Measurements from ENCODE around the gene RIMBP2.

RIMBP2 gene

DNA sequence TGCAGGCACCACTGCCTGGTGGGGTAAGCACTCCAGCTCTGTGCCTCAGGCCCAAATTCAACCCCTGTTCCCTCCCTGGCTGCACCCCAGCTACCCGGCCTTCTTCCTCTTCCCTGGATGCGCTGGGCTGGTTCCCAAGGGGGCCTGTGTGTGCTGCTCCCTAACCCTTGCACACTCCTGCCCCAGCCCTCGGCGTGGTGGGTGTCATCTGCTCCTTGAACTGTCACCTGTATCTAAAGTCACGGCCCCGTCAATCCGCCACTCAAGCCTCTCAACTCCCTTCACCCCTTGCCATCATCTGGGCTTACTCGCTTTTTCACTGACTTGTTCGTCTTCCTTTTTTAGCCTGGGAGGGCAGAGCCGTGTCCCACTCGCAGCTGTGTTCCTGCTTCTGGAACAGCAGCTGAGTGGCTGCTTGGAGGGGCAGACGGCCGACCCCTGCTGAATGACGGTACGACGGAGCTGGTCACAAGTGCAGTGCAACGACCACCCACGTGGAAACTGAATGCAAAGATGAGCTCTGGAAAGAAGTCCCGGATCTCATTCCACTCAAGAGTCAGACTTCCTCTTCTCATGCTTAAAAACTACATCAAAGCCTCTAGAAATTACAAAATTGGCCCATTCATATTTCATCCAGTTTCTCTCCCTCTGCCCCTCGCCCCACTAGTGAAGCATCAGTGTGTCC lies 239.5 kb downstream of the RIMBP2 start:
- TF ChIP-seq, protein P1, sequence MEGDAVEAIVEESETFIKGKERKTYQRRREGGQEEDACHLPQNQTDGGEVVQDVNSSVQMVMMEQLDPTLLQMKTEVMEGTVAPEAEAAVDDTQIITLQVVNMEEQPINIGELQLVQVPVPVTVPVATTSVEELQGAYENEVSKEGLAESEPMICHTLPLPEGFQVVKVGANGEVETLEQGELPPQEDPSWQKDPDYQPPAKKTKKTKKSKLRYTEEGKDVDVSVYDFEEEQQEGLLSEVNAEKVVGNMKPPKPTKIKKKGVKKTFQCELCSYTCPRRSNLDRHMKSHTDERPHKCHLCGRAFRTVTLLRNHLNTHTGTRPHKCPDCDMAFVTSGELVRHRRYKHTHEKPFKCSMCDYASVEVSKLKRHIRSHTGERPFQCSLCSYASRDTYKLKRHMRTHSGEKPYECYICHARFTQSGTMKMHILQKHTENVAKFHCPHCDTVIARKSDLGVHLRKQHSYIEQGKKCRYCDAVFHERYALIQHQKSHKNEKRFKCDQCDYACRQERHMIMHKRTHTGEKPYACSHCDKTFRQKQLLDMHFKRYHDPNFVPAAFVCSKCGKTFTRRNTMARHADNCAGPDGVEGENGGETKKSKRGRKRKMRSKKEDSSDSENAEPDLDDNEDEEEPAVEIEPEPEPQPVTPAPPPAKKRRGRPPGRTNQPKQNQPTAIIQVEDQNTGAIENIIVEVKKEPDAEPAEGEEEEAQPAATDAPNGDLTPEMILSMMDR (IDR thresholded peaks at IDR 0.05; ENCODE audit: low read depth, low read length) = no peak
- TF ChIP-seq POLR2A (IDR thresholded peaks at IDR 0.05; ENCODE audit: extremely low read depth, insufficient read length) (no peak), MYC (IDR thresholded peaks at IDR 0.05; ENCODE audit: low read depth, low read length) (no peak)
- TF ChIP-seq, protein P2, sequence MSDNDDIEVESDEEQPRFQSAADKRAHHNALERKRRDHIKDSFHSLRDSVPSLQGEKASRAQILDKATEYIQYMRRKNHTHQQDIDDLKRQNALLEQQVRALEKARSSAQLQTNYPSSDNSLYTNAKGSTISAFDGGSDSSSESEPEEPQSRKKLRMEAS (IDR thresholded peaks at IDR 0.05; ENCODE audit: low read depth, low read length) = no peak
- no peak overlapping the region for H3K4me3 ChIP-seq (ENCODE audit: low read depth, low read length)
- DNase-seq (ENCODE audit: low read depth) = no peak

DNA sequence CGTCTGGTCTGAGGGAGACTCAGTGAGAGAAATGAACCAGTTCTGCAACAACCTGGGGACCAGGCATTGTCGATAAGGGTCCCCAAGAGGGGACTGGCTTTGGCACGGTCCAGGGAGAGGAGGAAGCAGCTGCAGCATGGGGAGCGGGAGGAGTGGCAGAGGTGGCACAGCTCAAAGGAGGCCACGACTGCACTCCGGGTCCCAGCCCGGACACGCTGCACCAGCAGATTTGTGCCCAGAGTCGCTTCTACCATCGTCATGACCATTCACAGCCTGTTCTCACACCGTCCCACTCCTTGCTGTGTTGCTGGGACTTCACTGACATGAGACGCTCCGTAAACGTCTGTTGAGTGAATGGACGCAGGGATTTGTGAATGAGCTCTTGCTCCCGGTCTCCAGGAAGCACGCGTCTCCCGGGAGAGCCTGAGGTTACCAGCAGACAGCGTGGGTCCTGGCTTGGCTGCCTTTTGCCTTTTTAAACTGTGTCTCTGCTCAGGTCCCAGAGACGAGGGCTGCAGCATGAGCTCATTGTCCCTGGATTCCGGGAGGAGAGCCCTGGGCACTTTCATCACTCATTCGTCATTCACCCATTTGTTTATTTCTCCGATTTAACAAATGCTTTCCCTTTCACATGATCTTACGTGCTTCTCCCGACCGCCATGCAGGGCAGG lies 241.4 kb downstream of the RIMBP2 start:
- no peak overlapping the region for H3K4me3 ChIP-seq (ENCODE audit: low read depth, low read length)
- TF ChIP-seq MYC (IDR thresholded peaks at IDR 0.05; ENCODE audit: low read depth, low read length) (no peak), POLR2A (IDR thresholded peaks at IDR 0.05; ENCODE audit: extremely low read depth, insufficient read length) (no peak)
- TF ChIP-seq, protein P1 (IDR thresholded peaks at IDR 0.05; ENCODE audit: low read depth, low read length) = no peak
- TF ChIP-seq, protein P2 (IDR thresholded peaks at IDR 0.05; ENCODE audit: low read depth, low read length) = no peak
- DNase-seq (ENCODE audit: low read depth) = no peak

DNA sequence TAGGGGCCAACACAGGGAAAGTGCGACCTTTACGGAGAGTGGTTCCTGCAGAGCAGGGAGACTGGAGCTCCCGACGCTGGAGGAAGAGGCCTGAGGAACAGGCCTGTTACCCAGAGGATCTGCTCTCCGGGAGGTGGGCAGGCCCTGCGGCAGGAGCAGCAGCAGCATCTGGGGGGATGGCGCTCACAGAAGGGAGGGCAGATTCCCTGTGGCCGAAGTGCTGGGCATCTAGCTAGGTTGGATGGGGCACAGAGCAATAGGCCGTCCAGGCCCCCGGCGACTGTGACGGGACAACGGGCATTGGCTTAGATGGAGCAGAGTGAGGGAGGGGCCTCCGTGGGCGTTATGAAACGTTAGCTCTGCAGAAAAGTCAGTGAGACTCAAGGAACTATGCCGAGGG lies 242.8 kb downstream of the RIMBP2 start:
- TF ChIP-seq, protein P2 (IDR thresholded peaks at IDR 0.05; ENCODE audit: low read depth, low read length) = no peak
- TF ChIP-seq POLR2A (IDR thresholded peaks at IDR 0.05; ENCODE audit: extremely low read depth, insufficient read length) (no peak), MYC (IDR thresholded peaks at IDR 0.05; ENCODE audit: low read depth, low read length) (no peak)
- TF ChIP-seq, protein P1 (IDR thresholded peaks at IDR 0.05; ENCODE audit: low read depth, low read length) = no peak
- no peak overlapping the region for H3K4me3 ChIP-seq (ENCODE audit: low read depth, low read length)
- no peak for DNase-seq (ENCODE audit: low read depth)

DNA sequence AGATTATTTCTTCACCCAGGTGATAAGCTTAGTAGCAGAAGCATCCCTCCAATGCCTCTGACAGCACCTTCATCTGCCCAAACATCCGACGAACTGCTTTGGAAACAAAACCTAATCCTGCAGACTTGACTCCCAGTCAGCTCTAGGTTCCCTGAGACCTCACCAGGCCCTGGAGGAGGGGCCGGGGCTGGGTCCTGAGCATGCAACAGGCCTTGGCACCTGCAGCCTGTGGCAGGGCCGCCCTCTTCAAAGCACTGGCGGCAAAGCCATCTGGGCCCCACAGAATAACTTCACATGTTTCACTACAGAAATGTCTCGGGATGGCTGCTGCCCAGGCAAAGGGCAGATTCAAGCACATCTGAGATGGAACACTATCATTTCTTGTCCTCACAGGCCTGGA lies 245.1 kb downstream of the RIMBP2 start:
- no peak overlapping the region for H3K4me3 ChIP-seq (ENCODE audit: low read depth, low read length)
- TF ChIP-seq, protein P2 (IDR thresholded peaks at IDR 0.05; ENCODE audit: low read depth, low read length) = no peak
- TF ChIP-seq, protein P1 (IDR thresholded peaks at IDR 0.05; ENCODE audit: low read depth, low read length) = no peak
- TF ChIP-seq MYC (IDR thresholded peaks at IDR 0.05; ENCODE audit: low read depth, low read length) (no peak), POLR2A (IDR thresholded peaks at IDR 0.05; ENCODE audit: extremely low read depth, insufficient read length) (no peak)
- no peak for DNase-seq (ENCODE audit: low read depth)

DNA sequence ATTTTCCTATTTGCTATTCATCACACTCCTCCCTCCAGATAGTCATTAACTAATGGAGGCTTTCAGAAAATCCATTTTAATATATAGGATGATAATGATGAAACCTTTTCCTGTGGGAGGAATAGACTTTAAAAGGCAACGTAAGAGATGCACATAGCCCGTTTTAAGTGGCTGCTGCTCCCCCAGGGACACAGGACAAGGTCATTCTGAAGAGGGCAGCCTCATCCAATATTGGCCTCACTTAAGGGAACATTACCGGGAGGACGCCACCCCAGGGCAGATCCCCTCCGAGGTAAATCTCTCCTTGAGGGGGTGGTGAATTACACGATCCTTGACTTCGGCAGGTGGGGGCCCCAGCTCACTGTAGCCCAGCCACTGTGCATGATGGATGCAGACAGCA lies 246.5 kb downstream of the RIMBP2 start:
- no peak for DNase-seq (ENCODE audit: low read depth)
- TF ChIP-seq POLR2A (IDR thresholded peaks at IDR 0.05; ENCODE audit: extremely low read depth, insufficient read length) (no peak), MYC (IDR thresholded peaks at IDR 0.05; ENCODE audit: low read depth, low read length) (no peak)
- TF ChIP-seq, protein P2 (IDR thresholded peaks at IDR 0.05; ENCODE audit: low read depth, low read length) = no peak
- H3K4me3 ChIP-seq (ENCODE audit: low read depth, low read length) = no peak overlapping the region

DNA sequence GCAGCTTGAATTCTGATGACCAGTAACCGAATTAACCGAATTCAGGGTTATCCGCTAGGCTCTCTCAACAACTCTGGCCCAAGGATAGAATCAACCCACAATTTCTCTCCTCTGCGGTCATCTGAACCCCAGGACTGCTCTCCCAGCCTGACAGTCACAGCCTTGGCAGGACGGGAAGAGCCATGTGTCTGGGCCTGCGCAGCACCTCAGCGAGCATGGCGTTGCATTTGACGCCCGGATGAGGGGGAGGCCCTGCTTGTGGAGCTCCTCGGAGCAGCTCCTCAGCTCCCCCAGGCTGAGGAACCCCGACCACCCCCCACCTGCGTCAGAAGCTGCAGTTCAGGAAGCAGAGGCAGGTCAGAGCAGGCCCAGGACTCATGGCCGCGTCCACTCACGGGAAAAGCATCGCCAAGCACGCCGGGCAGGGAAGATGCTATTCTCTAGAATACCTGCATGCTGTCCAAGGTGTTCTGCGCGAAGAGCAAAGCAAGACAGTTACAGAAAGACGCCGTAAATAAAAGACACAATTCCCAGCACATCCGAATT lies 247.3 kb downstream of the RIMBP2 start:
- no peak overlapping the region for H3K4me3 ChIP-seq (ENCODE audit: low read depth, low read length)
- TF ChIP-seq POLR2A (IDR thresholded peaks at IDR 0.05; ENCODE audit: extremely low read depth, insufficient read length) (no peak), MYC (IDR thresholded peaks at IDR 0.05; ENCODE audit: low read depth, low read length) (no peak)
- TF ChIP-seq, protein P1 (IDR thresholded peaks at IDR 0.05; ENCODE audit: low read depth, low read length) = no peak
- TF ChIP-seq, protein P2 (IDR thresholded peaks at IDR 0.05; ENCODE audit: low read depth, low read length) = no peak
- no peak for DNase-seq (ENCODE audit: low read depth)
